ENCODE data around the gene FSTL3.

GRCh38 chr19:633786-634639 is 42.2 kb upstream of the FSTL3 start:
- TF ChIP-seq POLR2A (IDR thresholded peaks at IDR 0.05; ENCODE audit: low read length): no peak
- no peak for TF ChIP-seq GATA1 (IDR thresholded peaks at IDR 0.05; ENCODE audit: low read depth, low read length)

Measured in erythroblast (primary cell).